HepG2 (cell line): Measurements from ENCODE around the gene SPG7. TPM values are rescaled to one million over a fixed set of nuclear protein-coding genes. Genes with fewer than 3 reads are reported as not detected.

ENCODE experiments used
- FOXA3 ChIP-seq: IDR thresholded peaks from 2 replicates; pipeline ENCODE4 v1.6.1; 2016; ENCODE audit warnings: missing genetic modification reagents, missing compliant biosample characterization
- FOXJ3 ChIP-seq: sonication (generic); formaldehyde crosslinking; IDR thresholded peaks from 2 replicates; pipeline ENCODE4 v1.4.0; 2020; ENCODE audit warnings: missing genetic modification reagents, mild to moderate bottlenecking, borderline replicate concordance
- HOXA9 ChIP-seq: sonication (generic); formaldehyde crosslinking; IDR thresholded peaks from 2 replicates; pipeline ENCODE4 v1.8.1; 2022; ENCODE audit warnings: missing genetic modification reagents, mild to moderate bottlenecking, moderate library complexity, borderline replicate concordance
- MAZ ChIP-seq, 2 experiments: sonication (generic) in 1 of 2; formaldehyde crosslinking in 1 of 2; IDR thresholded peaks; 2 replicates each; pipeline versions ENCODE4 v1.5.0 to v1.6.1; 2012 to 2020; ENCODE audit warnings: low read depth in 2 of 2, mild to moderate bottlenecking in 2 of 2, borderline replicate concordance in 1 of 2, improper control_type of control experiment in 1 of 2, low read length in 1 of 2, missing genetic modification reagents in 1 of 2, moderate library complexity in 1 of 2
- RARA ChIP-seq: IDR thresholded peaks from 2 replicates; pipeline ENCODE4 v1.6.1; 2016; ENCODE audit warnings: missing genetic modification reagents, missing compliant biosample characterization
- SP1 ChIP-seq, 2 experiments: fragments of 450-650 bp in 1 of 2; sonication (generic) in 1 of 2; formaldehyde crosslinking in 1 of 2; IDR thresholded peaks; 2 replicates each; pipeline versions ENCODE4 v1.4.0 to v1.6.1; 2016 to 2020; ENCODE audit warnings: missing genetic modification reagents in 1 of 2
- SP140L ChIP-seq: sonication (generic); formaldehyde crosslinking; IDR thresholded peaks from 2 replicates; pipeline ENCODE4 v1.4.0; 2020; ENCODE audit warnings: missing genetic modification reagents, borderline replicate concordance
- TRIM22 ChIP-seq: fragments of 450-650 bp; IDR thresholded peaks from 2 replicates; pipeline ENCODE4 v1.6.1; 2017
- ZBTB34 ChIP-seq: sonication (generic); formaldehyde crosslinking; IDR thresholded peaks from 2 replicates; pipeline ENCODE4 v1.8.0; 2022; ENCODE audit warnings: mild to moderate bottlenecking, missing genetic modification reagents
- ZBTB49 ChIP-seq: sonication (generic); formaldehyde crosslinking; IDR thresholded peaks from 2 replicates; pipeline ENCODE4 v1.4.0; 2020; ENCODE audit warnings: missing genetic modification reagents, borderline replicate concordance
- ZHX2 ChIP-seq, 2 experiments: sonication (generic) in 1 of 2; formaldehyde crosslinking in 1 of 2; IDR thresholded peaks; 2 replicates each; pipeline versions ENCODE4 v1.6.1 to v1.9.0; 2014 to 2022; ENCODE audit warnings: antibody characterized with exemption in 1 of 2, borderline replicate concordance in 1 of 2, inconsistent platforms in 1 of 2, low read depth in 1 of 2, missing genetic modification reagents in 1 of 2
- ZNF501 ChIP-seq: sonication (generic); formaldehyde crosslinking; IDR thresholded peaks from 2 replicates; pipeline ENCODE4 v1.5.1; 2020; ENCODE audit warnings: mild to moderate bottlenecking, moderate library complexity, missing genetic modification reagents
- ZNF563 ChIP-seq: sonication (generic); formaldehyde crosslinking; IDR thresholded peaks from 2 replicates; pipeline ENCODE4 v1.8.0; 2022; ENCODE audit warnings: mild to moderate bottlenecking, moderate library complexity, missing genetic modification reagents
- polyA plus RNA-seq, 8 experiments: library from polyadenylated mRNA; depleted of rRNA in 3 of 8; stranded (reverse) in 7 of 8; unstranded in 1 of 8; fragments of >200 nt; fragmentation: Illumina TruSeq in 4 of 8; extraction: Trizol in 4 of 8; gene quantifications; 2 replicates each; pipeline versions ENCODE4 v1.2.1 to v1.2.3, GENCODE V29; 2011 to 2016; ENCODE audit warnings: low read depth in 4 of 8, missing spikeins in 1 of 8, mixed read lengths in 1 of 8; ENCODE audit not compliant: insufficient read depth in 1 of 8
- total RNA-seq, 5 experiments: library from RNA; depleted of rRNA; stranded (reverse); fragments of >200 nt; fragmentation: Illumina TruSeq; extraction: Trizol; gene quantifications; 2 replicates each; pipeline ENCODE4 v1.2.3, GENCODE V29; 2016; ENCODE audit warnings: low read depth in 1 of 5

The SPG7 gene
- total and polyA plus RNA-seq, 2 of the 13 experiments (the other 11 are each of a cell fraction or from before 2014, with no cell fraction given): 66.0 to 136 TPM

GRCh38 chr16:89581861-89582563 lies 73.8 kb downstream of the SPG7 start (continued):
- TF ChIP-seq ZBTB49 (CRISPR knock-in tag) (no peak), ZNF501 (CRISPR knock-in tag) (no peak; the same call in 1 of the 2 replicates), SP1 (IDR thresholded peaks at IDR 0.05) (no peak), SP1 (CRISPR knock-in tag; IDR thresholded peaks at IDR 0.05) (0 out of 2 replicates have a peak, but pooled peaks have one; percentile 13), ZHX2 (IDR thresholded peaks at IDR 0.05; ENCODE audit: low read depth) (no peak), ZHX2 (CRISPR knock-in tag; IDR thresholded peaks at IDR 0.05; ENCODE audit: borderline replicate concordance) (no peak), HOXA9 (CRISPR knock-in tag) (no peak), ZNF563 (no peak), ZBTB34 (CRISPR knock-in tag) (no peak), TRIM22 (no peak), MAZ (IDR thresholded peaks at IDR 0.05; ENCODE audit: borderline replicate concordance, low read depth, low read length) (no peak), MAZ (CRISPR knock-in tag; IDR thresholded peaks at IDR 0.05; ENCODE audit: low read depth) (no peak), FOXJ3 (CRISPR knock-in tag) (no peak), RARA (peak; percentile 95), SP140L (CRISPR knock-in tag) (no peak), FOXA3 (peak; percentile 35; the same call in 1 of the 2 replicates)
